ENCODE results near the gene LRRC66.

LRRC66 gene

DNA sequence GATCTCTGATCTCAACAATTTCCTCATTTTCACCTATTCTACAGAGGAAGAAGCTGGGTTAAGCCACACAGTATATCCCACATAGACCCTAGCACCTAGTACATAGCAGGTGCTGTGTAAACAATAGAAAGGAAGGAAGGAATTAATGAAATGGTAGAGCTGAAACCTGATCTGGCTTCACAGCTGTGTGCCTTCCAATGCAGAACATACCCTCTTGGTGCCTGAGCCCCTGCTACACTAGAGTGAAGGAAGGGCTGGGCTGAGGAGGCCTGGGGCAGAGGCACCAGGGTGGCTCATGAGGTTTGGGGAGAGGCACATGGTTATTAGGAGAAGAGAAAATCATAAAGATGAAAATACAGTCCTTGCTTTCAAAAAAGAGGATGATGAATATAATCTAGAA, 21.3 kb downstream of the LRRC66 start:
- no peak overlapping the region for H3K4me3 ChIP-seq (ENCODE audit: low read depth, low read length)
- TF ChIP-seq, protein P1, sequence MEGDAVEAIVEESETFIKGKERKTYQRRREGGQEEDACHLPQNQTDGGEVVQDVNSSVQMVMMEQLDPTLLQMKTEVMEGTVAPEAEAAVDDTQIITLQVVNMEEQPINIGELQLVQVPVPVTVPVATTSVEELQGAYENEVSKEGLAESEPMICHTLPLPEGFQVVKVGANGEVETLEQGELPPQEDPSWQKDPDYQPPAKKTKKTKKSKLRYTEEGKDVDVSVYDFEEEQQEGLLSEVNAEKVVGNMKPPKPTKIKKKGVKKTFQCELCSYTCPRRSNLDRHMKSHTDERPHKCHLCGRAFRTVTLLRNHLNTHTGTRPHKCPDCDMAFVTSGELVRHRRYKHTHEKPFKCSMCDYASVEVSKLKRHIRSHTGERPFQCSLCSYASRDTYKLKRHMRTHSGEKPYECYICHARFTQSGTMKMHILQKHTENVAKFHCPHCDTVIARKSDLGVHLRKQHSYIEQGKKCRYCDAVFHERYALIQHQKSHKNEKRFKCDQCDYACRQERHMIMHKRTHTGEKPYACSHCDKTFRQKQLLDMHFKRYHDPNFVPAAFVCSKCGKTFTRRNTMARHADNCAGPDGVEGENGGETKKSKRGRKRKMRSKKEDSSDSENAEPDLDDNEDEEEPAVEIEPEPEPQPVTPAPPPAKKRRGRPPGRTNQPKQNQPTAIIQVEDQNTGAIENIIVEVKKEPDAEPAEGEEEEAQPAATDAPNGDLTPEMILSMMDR (IDR thresholded peaks at IDR 0.05; ENCODE audit: low read depth, low read length) = no peak
- TF ChIP-seq, protein P2, sequence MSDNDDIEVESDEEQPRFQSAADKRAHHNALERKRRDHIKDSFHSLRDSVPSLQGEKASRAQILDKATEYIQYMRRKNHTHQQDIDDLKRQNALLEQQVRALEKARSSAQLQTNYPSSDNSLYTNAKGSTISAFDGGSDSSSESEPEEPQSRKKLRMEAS (IDR thresholded peaks at IDR 0.05; ENCODE audit: low read depth, low read length) = no peak
- TF ChIP-seq MYC (IDR thresholded peaks at IDR 0.05; ENCODE audit: low read depth, low read length) (no peak), POLR2A (IDR thresholded peaks at IDR 0.05; ENCODE audit: extremely low read depth, insufficient read length) (no peak)
- DNase-seq (ENCODE audit: low read depth) = no peak

DNA sequence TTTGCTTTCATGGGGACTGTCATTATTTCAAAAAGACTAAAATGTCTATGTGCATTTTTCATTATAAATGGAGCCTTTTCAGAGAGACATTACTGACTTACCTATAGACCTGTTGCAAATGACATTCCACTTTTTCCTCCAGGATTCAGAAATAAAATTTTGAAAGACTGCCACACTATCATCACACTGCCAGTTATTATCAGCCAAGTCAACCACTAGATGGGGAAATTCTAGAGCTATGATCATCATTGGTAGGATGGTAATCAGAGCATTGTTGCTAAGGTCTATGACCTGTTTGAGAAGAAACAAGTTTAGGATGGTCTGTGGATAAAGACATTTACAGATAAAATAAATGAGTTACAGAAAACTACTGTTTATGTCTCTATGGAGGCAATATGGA, 22.5 kb downstream of the LRRC66 start:
- H3K4me3 ChIP-seq (ENCODE audit: low read depth, low read length) = no peak overlapping the region
- TF ChIP-seq, protein P2 (IDR thresholded peaks at IDR 0.05; ENCODE audit: low read depth, low read length) = no peak
- TF ChIP-seq, protein P1 (IDR thresholded peaks at IDR 0.05; ENCODE audit: low read depth, low read length) = peak; percentile 9
- TF ChIP-seq POLR2A (IDR thresholded peaks at IDR 0.05; ENCODE audit: extremely low read depth, insufficient read length) = no peak

DNA sequence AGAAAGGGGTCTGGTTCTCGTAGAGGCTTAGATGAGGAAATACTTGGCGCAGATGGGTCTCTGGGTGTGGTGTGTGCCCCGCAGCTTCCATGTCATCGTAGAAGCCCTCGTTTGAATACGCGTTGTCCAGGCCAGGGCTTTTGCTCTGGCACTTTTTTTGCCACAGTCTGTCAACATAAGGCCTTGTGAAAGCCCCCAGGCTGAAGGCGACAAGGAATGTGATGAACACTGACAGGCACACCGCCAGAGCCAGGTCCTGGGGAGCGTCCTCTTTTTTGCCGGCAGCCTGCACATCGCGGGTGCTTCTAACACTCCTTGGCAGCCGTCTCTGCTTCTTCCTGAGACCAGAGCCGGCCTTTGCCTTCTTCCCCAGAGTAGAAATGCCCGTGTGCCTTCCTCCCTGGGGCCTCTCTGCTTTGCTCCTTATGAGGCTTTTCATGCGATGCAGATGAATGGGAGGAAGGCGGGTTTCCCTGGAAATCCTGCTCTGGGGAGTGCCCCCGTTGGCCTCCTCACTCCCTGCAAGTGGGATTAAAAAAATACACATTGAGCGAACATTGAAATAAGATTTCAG, 24.4 kb downstream of the LRRC66 start:
- DNase-seq (ENCODE audit: low read depth) = no peak
- TF ChIP-seq POLR2A (IDR thresholded peaks at IDR 0.05; ENCODE audit: extremely low read depth, insufficient read length) (no peak), MYC (IDR thresholded peaks at IDR 0.05; ENCODE audit: low read depth, low read length) (no peak)
- TF ChIP-seq, protein P1 (IDR thresholded peaks at IDR 0.05; ENCODE audit: low read depth, low read length) = no peak
- TF ChIP-seq, protein P2 (IDR thresholded peaks at IDR 0.05; ENCODE audit: low read depth, low read length) = no peak
- no peak overlapping the region for H3K4me3 ChIP-seq (ENCODE audit: low read depth, low read length)

More for the DNA sequence above, 22.5 kb downstream of the LRRC66 start:
- DNase-seq (ENCODE audit: low read depth) = no peak

DNA sequence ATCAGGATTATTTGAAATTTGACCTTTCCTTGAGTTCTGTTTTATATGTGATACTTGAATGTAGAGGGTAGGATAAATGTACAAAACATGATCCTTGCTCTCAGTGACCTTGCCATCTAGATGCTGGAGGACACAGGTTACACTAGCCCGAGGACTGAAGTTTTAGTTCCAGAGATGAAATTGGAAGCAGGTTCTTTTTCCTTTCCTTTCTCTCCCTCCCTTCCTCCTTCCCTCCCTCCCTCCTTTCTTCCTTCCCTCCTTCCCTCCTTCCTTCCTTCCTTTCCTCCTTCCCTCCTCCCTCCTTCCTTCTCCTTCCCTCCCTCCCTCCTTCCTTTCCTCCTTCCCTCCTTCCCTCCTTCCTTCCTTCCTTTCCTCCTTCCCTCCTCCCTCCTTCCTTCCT, 54.3 kb downstream of the LRRC66 start:
- no peak for TF ChIP-seq MYC (IDR thresholded peaks at IDR 0.05; ENCODE audit: low read depth, low read length)
- TF ChIP-seq, protein P2 (IDR thresholded peaks at IDR 0.05; ENCODE audit: low read depth, low read length) = no peak
- TF ChIP-seq, protein P1 (IDR thresholded peaks at IDR 0.05; ENCODE audit: low read depth, low read length) = no peak
- TF ChIP-seq POLR2A (IDR thresholded peaks at IDR 0.05; ENCODE audit: extremely low read depth, insufficient read length) = no peak
- H3K4me3 ChIP-seq (ENCODE audit: low read depth, low read length) = no peak overlapping the region
- no peak for DNase-seq (ENCODE audit: low read depth)

DNA sequence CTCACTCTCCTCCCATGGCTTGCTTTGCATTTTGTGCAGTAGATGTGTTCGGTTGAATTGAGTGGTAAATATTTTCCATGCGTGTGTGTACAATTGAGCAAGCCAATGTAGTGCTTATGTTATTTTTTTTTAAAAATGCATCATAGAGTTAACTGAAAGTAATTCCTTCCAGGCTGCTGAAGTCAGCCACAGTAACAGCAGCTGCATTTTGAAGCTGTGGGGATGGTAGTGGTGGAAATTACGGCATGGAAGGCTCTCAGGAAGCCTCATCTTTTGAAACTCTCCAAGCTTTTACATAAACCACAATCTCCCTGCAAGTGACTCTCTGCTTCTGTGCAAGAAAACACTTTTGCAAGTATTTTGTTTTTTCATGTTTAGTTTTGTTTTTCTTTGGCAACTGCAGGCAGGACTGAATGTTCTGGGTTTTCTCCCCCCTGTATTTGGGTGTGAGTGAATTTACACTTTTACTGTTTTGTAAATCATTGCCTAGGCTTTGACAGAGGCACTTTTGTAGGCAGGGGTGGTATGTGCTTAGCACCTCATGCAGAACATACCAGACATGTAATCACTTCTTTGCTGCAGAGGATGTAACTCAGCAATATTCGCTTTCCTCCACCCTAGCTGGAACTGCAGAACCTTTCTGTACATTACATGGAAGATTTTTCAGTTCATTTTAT, 56.2 kb downstream of the LRRC66 start:
- TF ChIP-seq POLR2A (IDR thresholded peaks at IDR 0.05; ENCODE audit: extremely low read depth, insufficient read length) = no peak
- TF ChIP-seq MYC (IDR thresholded peaks at IDR 0.05; ENCODE audit: low read depth, low read length) = no peak
- TF ChIP-seq, protein P2 (IDR thresholded peaks at IDR 0.05; ENCODE audit: low read depth, low read length) = no peak
- TF ChIP-seq, protein P1 (IDR thresholded peaks at IDR 0.05; ENCODE audit: low read depth, low read length) = no peak
- no peak for DNase-seq (ENCODE audit: low read depth)
- no peak overlapping the region for H3K4me3 ChIP-seq (ENCODE audit: low read depth, low read length)

Measured in NB4 (cell line).